ENCODE results near the gene PSMA5. TPM values are rescaled to one million over a fixed set of nuclear protein-coding genes. Genes with fewer than 3 reads are reported as not detected.

The PSMA5 gene
- total RNA-seq, 4 donors from 2014 or later = 26.2 to 36.2 (median 31.5) TPM

- peaks cover 33% of the 10 kb centered on the region for H3K4me1 ChIP-seq
- TF ChIP-seq POLR2AphosphoS5 (IDR thresholded peaks at IDR 0.05) = no peak
- TF ChIP-seq, protein P1, sequence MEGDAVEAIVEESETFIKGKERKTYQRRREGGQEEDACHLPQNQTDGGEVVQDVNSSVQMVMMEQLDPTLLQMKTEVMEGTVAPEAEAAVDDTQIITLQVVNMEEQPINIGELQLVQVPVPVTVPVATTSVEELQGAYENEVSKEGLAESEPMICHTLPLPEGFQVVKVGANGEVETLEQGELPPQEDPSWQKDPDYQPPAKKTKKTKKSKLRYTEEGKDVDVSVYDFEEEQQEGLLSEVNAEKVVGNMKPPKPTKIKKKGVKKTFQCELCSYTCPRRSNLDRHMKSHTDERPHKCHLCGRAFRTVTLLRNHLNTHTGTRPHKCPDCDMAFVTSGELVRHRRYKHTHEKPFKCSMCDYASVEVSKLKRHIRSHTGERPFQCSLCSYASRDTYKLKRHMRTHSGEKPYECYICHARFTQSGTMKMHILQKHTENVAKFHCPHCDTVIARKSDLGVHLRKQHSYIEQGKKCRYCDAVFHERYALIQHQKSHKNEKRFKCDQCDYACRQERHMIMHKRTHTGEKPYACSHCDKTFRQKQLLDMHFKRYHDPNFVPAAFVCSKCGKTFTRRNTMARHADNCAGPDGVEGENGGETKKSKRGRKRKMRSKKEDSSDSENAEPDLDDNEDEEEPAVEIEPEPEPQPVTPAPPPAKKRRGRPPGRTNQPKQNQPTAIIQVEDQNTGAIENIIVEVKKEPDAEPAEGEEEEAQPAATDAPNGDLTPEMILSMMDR (IDR thresholded peaks at IDR 0.05) = no peak
- no peak for TF ChIP-seq EP300 (IDR thresholded peaks at IDR 0.05)
- no peak for TF ChIP-seq POLR2A (IDR thresholded peaks at IDR 0.05)
- H3K27me3 ChIP-seq = no peaks in the 10 kb centered on the region
- no peaks in the 10 kb centered on the region for H3K9me3 ChIP-seq
- no peak overlapping the region for H3K4me3 ChIP-seq
- H3K27ac ChIP-seq = no peak overlapping the region
- no peak for DNase-seq (ENCODE audit: low spot score in 2 of 2)
- WGBS = 93% methylated on average over 3 of the region's 3 CpGs
- peaks cover 41% of the 10 kb centered on the region for H3K36me3 ChIP-seq
Measured at GRCh38 chr1:109400035-109400655, 26.1 kb downstream of the PSMA5 start.

DNA sequence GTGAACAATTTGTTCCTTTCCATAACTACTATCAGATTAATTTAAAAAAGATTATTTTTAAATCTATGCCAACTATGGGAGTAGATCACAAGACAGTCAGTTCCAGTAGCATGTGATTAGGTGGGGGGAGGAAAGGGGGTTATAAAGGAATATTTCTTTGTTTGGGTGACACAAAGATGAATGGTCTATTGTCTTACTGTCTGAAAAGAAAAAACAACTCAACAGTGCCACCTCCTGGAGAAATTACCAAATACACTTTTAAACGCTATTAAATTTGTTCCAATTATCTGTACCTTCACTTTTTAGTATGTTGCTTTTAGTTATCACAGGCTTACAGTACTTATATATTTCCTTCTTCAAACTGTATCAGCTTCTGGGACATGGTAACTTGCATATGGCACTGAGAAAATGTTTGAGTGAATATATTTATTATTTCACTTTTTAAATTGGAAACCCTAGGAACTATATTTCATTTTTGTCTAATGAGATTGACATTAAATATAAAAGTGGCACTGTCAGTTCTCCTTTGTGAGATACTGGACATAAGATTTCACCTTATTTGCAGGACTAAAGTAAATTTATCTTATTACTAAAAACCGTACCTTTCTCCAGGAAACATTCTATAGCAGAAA is 26.8 kb downstream of the PSMA5 start:
- H3K36me3 ChIP-seq = peaks cover 35% of the 10 kb centered on the region
- H3K4me1 ChIP-seq = peaks cover 37% of the 10 kb centered on the region
- no peak overlapping the region for H3K4me3 ChIP-seq
- no peak for DNase-seq (ENCODE audit: low spot score in 2 of 2)
- H3K9me3 ChIP-seq = no peaks in the 10 kb centered on the region
- no peaks in the 10 kb centered on the region for H3K27me3 ChIP-seq
- WGBS = 36% methylated on average over 2 of the region's 2 CpGs
- H3K27ac ChIP-seq = peak overlapping the region; percentile 85
- TF ChIP-seq POLR2AphosphoS5 (IDR thresholded peaks at IDR 0.05) = no peak
- TF ChIP-seq, protein P1 (IDR thresholded peaks at IDR 0.05) = peak; percentile 33 to 56

DNA sequence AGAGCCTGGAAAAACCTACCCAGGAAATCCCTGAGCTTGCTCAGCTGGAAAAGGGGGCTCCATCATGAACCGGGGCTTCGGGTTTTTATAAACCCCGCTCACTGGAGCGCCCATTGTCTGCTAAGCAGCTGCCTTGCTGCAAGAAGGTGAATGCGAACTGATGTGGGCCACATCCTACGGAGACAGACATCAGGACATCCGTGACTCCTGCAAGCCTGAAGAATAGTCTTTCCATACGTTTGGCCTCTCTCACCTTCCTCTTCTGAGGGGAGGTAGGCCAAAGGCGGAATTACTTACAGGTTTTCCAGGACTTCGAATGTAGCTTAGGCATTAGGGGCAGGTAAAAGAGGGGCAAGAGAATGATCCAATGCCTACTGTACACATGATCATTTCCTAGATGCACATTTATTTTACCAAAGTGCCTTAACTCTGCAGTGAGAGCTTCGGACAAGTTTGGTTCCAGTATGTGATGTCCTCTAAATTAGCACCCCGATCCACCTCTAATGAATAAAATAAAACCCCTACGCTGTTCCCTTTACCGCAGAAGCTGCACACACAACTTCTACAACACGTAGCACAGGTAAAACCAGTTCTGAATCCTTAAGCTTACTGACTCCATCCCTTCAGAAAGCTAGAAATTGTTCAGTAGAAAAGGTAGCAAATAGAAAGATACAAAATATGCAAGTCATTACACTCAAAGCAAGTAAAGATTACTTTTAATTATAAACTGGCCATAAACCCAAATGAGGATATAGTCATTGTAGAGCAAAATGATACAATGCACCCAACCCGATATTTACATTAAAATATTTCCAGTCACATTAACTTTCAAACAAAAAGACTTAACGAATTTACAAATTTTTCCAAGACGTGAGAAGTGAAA is 27.7 kb downstream of the PSMA5 start:
- peaks cover 46% of the 10 kb centered on the region for H3K4me1 ChIP-seq
- H3K27me3 ChIP-seq = no peaks in the 10 kb centered on the region
- peaks cover 27% of the 10 kb centered on the region for H3K36me3 ChIP-seq
- DNase-seq (ENCODE audit: low spot score in 2 of 2) = no peak
- TF ChIP-seq POLR2A (IDR thresholded peaks at IDR 0.05) (no peak), EP300 (IDR thresholded peaks at IDR 0.05) (no peak), POLR2AphosphoS5 (IDR thresholded peaks at IDR 0.05) (no peak)
- TF ChIP-seq, protein P1 (IDR thresholded peaks at IDR 0.05) = no peak
- H3K9me3 ChIP-seq = no peaks in the 10 kb centered on the region
- peak overlapping the region; percentile 85 for H3K27ac ChIP-seq
- 45% methylated on average over 18 of the region's 18 CpGs for WGBS
- H3K4me3 ChIP-seq = peak overlapping the region; percentile 73

DNA sequence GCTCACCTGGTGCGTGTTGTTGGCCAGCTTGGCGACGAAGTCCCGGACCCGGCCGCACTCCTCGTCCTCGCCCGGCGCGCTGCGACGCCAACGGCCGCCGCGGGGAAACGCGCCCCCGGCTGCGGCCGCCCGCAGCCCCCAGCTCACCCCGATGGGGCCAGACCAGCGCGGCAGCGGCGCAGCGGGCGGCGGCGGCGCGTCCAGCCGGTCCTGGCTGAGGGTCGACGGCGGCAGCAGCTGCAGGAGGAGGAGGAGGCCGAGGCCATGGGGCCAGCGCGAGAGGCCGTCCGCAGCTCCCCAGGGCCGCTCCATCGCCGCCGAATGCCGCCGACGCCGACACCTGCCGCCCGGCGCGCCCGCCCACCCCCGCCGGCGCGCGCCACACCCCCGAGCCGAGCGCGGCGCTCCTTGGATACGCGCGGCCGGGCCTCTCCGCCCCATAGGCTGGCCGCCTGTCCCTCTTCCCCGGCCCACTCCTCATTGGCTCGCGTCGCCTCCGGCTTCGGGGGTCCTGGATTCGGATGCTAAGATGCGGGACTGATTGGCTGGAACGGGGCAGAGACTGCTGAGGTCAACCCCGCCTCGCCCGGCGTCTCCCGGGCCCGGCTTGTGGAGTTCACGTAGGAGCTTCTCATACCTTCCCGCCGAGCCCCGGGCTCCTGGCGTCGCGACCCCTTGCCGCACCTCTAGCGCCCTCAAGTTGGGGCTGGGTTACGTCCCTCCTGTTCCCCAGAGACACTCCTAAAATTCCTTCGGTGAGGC is 28.5 kb downstream of the PSMA5 start, which contains the start of gene SORT1:
SORT1 (minus strand) TSS at position 338 of the 762 bp plus-strand sequence; CDS start at position 312, 26 bp downstream.
- WGBS = under 1% methylated on average over 25 of the region's 98 CpGs
- H3K27ac ChIP-seq = peak within 1 kb of the TSS; percentile 85
- H3K4me3 ChIP-seq = peak within 1 kb of the TSS; percentile 73
- H3K27me3 ChIP-seq = no peaks in the 10 kb centered on the region
- TF ChIP-seq EP300 (IDR thresholded peaks at IDR 0.05) (no peak), POLR2A (IDR thresholded peaks at IDR 0.05) (no peak), POLR2AphosphoS5 (IDR thresholded peaks at IDR 0.05) (no peak)
- TF ChIP-seq, protein P1 (IDR thresholded peaks at IDR 0.05) = no peak
- H3K36me3 ChIP-seq = peaks cover 20% of the 10 kb centered on the region
- H3K9me3 ChIP-seq = no peaks in the 10 kb centered on the region
- peak; percentile 84 for DNase-seq (ENCODE audit: low spot score in 2 of 2)
- peaks cover 54% of the 10 kb centered on the region for H3K4me1 ChIP-seq

All from suprapubic skin (tissue), 4 donors.